ENCODE data around the gene ADIPOR1.

- TF ChIP-seq, protein P1, sequence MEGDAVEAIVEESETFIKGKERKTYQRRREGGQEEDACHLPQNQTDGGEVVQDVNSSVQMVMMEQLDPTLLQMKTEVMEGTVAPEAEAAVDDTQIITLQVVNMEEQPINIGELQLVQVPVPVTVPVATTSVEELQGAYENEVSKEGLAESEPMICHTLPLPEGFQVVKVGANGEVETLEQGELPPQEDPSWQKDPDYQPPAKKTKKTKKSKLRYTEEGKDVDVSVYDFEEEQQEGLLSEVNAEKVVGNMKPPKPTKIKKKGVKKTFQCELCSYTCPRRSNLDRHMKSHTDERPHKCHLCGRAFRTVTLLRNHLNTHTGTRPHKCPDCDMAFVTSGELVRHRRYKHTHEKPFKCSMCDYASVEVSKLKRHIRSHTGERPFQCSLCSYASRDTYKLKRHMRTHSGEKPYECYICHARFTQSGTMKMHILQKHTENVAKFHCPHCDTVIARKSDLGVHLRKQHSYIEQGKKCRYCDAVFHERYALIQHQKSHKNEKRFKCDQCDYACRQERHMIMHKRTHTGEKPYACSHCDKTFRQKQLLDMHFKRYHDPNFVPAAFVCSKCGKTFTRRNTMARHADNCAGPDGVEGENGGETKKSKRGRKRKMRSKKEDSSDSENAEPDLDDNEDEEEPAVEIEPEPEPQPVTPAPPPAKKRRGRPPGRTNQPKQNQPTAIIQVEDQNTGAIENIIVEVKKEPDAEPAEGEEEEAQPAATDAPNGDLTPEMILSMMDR (IDR thresholded peaks at IDR 0.05), result no peak
- TF ChIP-seq EZH2 (IDR thresholded peaks at IDR 0.05), result no peak
- TF ChIP-seq EZH2phosphoT487 (IDR thresholded peaks at IDR 0.05), result no peak
Measured at GRCh38 chr1:202940561-202940960, 17.6 kb downstream of the ADIPOR1 start.
